ENCODE data around the gene DGKI. TPM values are rescaled to one million over a fixed set of nuclear protein-coding genes. Genes with fewer than 3 reads are reported as not detected.

The DGKI gene
- total and polyA plus RNA-seq, 12 donors: 0.12 to 4.6 (median 1.1) TPM

- TF ChIP-seq CTCF (IDR thresholded peaks at IDR 0.05) (no peak), POLR2A (IDR thresholded peaks at IDR 0.05) (no peak)
- Histone ChIP-seq H3K27me3 (no peaks in the 10 kb centered on the region), H3K9me3 (replicated peaks in 1 of 3) (no peaks in the 10 kb centered on the region), H3K36me3 (replicated peaks in 1 of 2) (no peaks in the 10 kb centered on the region), H3K4me1 (replicated peaks in 1 of 2) (no peaks in the 10 kb centered on the region), H3K4me3 (no peak overlapping the region), H3K27ac (no peak overlapping the region)
- intact Hi-C loops (cut with DNase I): no loop called here
- no peak for DNase-seq
- WGBS, 4 donors: 80 to 86% (median 82%) methylated on average over 5 of the region's 5 CpGs
Observed at GRCh38 chr7:137521451-137521850, 325.3 kb downstream of the DGKI start.

GRCh38 chr7:137519947-137520346 is 326.8 kb downstream of the DGKI start:
- intact Hi-C loops (cut with DNase I): no loop called here
- no peaks in the 10 kb centered on the region for H3K27me3 ChIP-seq
- no peaks in the 10 kb centered on the region for H3K9me3 ChIP-seq (replicated peaks in 1 of 3)
- no peaks in the 10 kb centered on the region for H3K4me1 ChIP-seq (replicated peaks in 1 of 2)
- no peak overlapping the region for H3K27ac ChIP-seq
- no peaks in the 10 kb centered on the region for H3K36me3 ChIP-seq (replicated peaks in 1 of 2)
- TF ChIP-seq POLR2A (IDR thresholded peaks at IDR 0.05) (no peak), CTCF (IDR thresholded peaks at IDR 0.05) (no peak)
- WGBS, 4 donors: 84 to 100% (median 91%) methylated on average over 1 of the region's 1 CpG
- H3K4me3 ChIP-seq: no peak overlapping the region
- DNase-seq: no peak

GRCh38 chr7:137519181-137519691 is 327.5 kb downstream of the DGKI start:
- intact Hi-C loops (cut with DNase I): no loop called here
- TF ChIP-seq POLR2A (IDR thresholded peaks at IDR 0.05) (no peak), CTCF (IDR thresholded peaks at IDR 0.05) (no peak)
- no peaks in the 10 kb centered on the region for H3K36me3 ChIP-seq (replicated peaks in 1 of 2)
- H3K27me3 ChIP-seq: no peaks in the 10 kb centered on the region
- WGBS, 4 donors: 60 to 76% (median 65%) methylated on average over 4 of the region's 4 CpGs
- no peak overlapping the region for H3K27ac ChIP-seq
- H3K9me3 ChIP-seq (replicated peaks in 1 of 3): no peaks in the 10 kb centered on the region
- H3K4me3 ChIP-seq: no peak overlapping the region
- DNase-seq: no peak
- H3K4me1 ChIP-seq (replicated peaks in 1 of 2): no peaks in the 10 kb centered on the region

- Histone ChIP-seq H3K36me3 (replicated peaks in 1 of 2) (no peaks in the 10 kb centered on the region), H3K4me1 (replicated peaks in 1 of 2) (no peaks in the 10 kb centered on the region), H3K4me3 (no peak overlapping the region), H3K9me3 (replicated peaks in 1 of 3) (no peaks in the 10 kb centered on the region), H3K27ac (no peak overlapping the region), H3K27me3 (no peaks in the 10 kb centered on the region)
- DNase-seq: no peak
- no peak for TF ChIP-seq CTCF (IDR thresholded peaks at IDR 0.05)
- WGBS, 4 donors: 62 to 84% (median 72%) methylated on average over 2 of the region's 2 CpGs
- intact Hi-C loops (cut with DNase I): no loop called here
Observed at GRCh38 chr7:137513091-137513490, 333.7 kb downstream of the DGKI start.
